Endothelial cell of hepatic sinusoid (primary cell): ENCODE measurements around the gene CPXM2.

Experiments used
- in situ Hi-C: cut with HindIII; loops from 2 replicates; pipeline ENCODE4 v1.10.0; 2017; ENCODE audit warnings: low sequenced_read_pairs

Gene CPXM2

DNA sequence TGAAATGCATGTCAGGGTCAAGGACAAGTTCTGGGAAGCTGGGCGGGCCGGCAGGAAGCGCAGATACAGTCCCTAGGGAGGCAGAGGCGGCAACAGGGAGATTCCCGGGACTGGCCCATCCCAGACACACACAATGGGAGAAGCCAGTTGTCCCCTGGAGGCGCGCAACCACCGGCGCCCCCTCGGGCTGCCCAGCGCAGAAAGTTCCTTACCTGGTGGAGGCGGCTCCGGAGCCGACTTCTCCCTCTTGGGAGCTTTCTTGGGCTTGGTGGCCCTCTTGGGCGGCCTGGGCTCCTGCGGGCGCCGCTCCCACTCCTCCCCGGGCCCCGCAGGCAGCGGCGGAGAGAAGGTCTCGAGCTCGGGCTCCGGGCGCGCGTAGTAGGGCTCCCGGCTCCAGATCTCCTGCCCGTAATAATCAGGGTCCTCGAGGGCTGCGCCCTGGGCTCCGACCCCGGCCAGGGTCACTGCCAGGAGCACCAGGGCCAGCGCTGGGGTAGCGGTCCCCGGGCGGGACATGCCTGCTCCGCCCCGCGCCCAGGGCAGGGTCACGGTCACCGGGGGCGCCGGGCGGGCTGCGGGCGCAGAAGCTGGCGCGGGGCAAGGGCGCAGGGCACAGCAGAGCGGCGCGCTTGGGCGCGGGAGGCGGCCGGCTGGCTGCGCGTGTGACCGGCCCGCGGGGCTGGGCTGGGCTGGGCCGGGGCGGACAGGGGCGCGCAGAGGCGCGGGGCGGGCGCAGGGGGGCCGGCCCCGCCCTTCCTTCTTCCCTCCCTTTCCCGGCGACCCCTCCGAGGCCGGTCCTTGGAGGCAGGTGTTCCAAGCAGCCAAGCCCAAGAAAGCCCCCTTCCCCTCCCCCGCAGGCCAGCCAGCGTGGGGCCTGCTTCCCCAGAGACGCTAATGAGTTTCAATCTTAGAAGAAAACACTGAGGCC lies at the start of gene CPXM2:
Gene CPXM2, minus strand, starts transcription at position 664 of the 928 bp plus-strand sequence. Its CDS starts 148 bp downstream, at position 516.
- in situ Hi-C loops: no loop called here

DNA sequence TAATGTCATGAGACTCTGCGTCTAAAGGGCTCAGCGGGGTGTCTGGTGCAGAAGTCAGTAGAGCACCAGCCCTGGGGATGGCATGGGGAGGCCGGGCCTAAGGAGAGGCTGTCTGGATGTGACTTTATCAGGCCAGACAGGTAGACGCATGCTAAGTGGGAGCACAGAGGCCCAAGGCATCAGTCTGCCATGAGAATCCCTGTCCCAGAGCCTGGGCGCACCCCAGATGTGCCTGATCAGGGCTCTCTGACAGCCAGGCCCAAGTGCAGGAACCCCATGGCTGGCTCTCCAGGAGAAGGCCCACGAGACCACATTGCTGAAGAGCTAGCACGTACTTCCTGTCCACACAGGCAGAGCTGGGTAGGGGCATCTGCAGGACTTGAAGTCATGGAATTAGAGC lies 48.0 kb upstream of the CPXM2 start:
- in situ Hi-C loops: no loop called here

DNA sequence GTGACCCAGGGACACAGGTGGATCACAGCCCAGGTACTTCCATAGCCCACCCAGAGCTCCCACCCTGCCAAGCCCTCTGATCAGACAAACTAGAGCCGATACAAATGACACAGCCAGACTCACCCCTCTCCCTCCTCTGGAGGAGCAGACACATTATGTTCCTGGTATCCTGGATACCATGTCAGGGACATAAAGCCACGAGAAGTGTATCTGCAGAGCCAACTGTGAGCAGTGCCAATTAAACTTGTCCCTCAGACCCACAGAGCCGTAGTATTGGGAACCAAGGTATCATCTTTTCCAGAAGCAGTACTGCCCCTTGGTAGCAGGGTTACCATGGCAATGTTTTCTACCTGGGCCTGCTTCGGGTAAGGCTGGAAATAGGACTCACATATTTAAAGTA lies 47.3 kb upstream of the CPXM2 start:
- in situ Hi-C loops: no loop called here

DNA sequence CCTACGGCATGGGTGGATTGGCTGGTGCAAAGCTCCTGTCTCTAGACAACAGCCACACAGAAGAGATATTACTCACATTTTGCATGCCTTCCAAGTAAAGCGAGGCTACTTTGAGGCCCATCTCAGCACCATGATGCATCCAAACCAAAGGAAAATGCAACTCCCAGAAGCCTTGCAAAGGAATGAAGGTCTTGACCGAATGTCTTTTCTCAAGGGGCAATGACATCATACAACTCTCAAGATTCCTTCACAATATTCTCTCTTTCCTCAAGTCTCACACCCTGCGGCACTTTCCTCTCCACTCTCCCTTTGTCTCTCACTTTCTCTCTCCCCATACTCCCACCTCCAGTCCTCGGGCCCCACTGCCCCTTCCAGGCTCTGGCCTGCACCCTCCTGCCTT lies 44.8 kb upstream of the CPXM2 start:
- in situ Hi-C loops: no loop called here

DNA sequence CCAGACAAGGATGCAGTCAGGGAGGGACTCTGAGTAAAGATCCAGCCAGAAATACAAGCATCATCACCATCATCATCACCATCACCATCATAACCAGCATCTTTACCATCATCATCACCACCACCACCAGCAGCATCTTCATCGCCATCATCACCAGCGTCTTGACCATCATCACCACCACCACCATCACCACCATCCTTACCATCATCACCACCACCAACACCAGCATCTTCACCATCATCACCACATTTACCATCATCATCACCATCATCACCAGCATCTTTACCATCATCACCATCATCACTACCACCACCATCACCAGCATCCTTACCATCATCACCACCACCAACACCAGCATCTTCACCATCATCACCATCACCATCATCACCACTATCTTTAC lies 44.1 kb upstream of the CPXM2 start:
- in situ Hi-C loops: no loop called here

DNA sequence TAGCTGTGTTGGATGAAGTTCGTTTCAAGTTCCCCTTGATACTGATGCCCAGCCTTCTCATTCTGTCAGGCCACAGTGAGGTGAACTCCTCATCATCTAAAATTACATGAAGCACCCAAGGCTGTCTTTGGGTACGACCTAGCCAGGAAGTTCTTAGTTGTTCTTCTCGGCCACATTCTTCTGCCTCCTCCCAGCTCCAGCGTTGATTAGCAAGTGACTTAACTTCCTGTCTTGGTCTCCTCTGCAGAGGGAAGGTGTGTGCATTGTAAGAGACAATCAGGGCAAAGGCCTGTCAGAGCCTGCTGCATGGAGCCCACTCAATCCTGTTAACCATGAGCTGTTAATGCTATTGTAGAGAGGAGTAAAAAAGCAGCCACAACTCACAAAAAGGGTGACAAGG lies 43.2 kb upstream of the CPXM2 start:
- in situ Hi-C loops: no loop called here

DNA sequence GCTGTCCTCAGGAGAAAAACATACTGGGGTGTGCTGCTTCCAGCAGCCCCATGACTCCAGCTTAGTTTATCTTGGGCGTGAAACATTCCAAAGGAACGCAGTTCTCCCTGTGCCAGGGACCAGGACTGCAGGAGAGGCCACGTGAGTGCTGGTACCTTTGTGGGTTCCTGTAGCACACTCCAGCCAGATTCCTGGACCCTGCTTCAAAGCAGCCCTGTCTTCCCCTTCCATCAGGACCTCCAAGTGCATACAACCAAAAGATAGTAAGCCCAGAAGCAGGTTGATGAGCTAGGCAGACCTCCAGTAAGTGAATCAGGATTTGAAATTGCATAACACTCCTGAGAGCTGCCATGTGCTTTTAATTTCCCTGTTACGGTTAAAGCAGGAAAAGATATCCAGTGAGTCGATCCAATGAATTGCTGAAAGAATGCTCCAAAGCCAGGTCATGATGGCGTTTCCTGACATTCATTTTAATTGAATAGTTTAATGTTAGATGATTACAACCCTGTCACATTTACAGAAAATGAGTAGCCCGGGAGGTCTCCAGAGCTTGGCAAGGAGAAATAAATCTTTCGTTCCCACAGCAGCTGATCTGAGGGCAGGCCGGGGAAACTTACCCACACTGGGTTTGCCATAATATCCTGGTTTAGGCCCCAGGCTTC lies 38.9 kb upstream of the CPXM2 start:
- in situ Hi-C loops: no loop called here

DNA sequence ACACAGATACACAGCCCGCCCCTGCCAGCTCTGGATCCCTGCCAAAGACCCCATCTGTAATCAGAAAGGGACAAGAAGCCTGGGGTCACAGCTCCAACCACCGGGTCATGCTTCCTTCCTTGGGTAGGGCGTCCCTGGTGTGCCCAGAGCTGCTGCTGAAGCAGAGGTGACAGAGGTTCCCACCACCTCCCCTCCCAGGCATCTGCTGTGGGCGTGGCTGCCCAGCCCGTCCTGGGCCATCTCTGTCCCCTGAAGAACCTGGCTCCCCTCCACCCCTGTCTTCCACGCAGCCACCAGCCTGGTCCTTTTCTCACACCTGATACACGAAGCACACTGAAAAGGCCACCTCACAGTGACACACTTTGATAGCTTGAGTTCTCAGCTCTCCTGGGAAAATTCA lies 38.2 kb upstream of the CPXM2 start:
- in situ Hi-C loops: no loop called here

DNA sequence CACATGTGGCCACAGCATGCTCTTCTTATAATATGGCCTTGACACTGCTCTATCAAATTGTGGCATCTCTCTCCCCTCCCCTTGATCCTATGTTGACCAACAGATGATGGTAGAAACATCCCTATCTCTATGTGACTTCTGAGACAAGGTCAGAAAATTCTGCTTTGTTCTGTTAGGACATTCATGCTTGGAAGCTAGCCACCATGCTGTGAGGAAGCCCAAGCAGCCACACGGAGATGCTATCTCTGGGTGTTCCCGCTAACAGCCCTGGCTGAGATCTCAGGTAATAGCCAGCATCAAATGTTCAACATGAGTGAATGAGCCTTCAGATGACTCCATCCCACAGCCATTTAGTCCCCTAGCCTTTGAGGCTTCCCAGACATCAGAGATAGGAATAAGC lies 36.8 kb upstream of the CPXM2 start:
- in situ Hi-C loops: no loop called here

DNA sequence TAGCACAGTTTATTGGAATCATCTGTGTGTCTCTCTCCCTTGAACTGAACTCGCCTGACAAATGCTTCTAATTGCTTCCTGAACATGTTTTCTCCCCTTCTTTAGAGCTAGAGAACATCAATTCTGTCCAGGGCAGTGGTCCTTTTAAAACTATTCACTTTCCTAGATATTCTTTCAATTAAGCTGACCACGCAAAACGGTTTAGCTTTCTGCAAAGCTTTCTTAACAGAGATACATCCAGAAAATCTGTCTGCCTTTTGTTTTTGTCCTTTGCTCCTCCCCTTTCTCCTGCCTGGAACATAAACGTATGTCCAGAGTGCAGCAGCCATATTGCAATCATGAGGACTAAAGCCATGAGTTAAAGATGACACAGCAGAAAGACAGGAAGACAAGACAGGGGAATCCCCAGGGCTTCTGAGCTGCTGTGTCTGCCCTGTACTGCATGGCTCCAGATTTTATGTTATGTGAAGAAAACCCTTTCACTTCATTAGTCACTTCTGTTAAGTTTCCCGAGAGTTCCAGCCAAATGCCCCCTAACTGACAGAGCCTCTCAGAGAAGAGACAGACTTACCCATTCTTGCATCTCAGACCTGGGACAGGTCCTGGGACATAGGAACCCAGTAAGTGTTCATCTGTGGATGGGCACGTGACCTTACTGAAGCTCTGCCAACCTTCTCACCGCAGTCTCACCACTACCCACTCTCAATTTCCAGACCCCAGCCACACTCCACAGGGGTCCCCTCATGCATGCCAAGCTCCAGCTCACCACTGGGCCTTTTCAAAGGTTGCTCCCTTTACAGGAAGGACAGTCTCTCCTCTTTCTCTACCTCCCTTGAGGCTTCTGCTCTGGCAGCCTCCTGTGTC lies 35.0 kb upstream of the CPXM2 start:
- in situ Hi-C loops: no loop called here

DNA sequence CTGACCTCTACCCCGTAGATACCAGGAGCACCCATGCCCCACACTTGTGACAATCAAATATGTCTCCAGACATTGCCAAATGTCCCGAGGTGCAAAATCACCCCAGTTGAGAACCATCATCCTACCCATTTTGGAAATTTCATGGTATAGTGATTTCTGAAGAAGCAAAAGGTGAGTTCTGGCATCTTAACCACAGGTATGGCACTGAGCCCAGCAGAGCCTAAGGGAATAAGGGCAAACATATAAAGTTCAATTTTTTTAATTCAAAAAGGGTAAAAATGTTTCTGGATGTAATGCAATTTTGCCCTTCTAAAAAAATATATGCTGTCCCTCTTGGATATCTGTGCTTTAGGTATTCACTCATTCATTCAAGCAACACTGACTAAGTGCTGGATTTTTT lies 30.5 kb upstream of the CPXM2 start:
- in situ Hi-C loops: no loop called here

DNA sequence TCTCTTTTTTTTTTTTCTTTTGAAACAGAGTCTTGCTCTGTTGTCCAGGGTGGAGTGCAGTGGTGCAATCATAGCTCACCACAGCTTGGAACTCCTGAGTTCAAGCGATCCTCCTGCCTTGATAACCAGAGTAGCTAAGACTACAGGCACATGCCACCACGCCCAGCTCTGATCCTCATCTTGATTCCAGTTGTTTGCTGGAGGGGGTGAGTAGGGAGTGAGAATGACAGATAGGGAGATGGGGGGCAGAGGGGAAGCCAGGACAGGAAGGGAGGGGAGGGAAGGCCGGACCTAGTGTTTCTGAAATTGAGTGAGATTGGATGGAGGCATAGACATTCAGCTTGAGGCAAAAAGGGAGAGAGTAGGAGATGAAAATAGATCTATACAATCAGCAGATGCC lies 25.2 kb upstream of the CPXM2 start:
- in situ Hi-C loops: no loop called here

DNA sequence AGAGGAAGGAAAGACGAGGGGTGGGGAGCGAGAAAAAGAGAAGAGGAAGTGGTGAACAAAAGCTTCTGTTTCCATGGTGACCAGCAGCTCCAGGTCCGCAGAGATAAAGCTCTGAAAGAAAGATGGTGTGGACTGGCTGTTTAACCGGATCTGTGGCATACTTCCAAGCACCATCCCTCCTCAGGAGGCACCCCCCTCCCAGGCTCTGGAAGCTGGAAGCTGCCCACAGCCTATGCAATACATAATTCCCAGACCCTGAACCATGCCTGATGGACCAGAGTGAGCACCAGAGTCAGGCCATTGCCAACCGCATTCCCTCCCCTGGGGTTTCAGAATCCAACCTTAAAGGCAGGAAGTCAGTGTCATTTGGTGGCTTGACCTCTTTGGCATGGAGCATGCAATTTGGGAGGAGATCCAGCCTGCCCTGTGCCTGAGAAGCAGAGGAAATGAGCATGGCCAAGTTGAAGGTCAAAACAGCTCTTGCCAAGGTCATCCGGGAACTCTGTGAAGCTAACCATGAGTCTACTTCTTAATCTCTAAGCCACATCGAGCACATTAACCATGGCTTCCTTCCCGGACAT lies 22.2 kb upstream of the CPXM2 start:
- in situ Hi-C loops: no loop called here

DNA sequence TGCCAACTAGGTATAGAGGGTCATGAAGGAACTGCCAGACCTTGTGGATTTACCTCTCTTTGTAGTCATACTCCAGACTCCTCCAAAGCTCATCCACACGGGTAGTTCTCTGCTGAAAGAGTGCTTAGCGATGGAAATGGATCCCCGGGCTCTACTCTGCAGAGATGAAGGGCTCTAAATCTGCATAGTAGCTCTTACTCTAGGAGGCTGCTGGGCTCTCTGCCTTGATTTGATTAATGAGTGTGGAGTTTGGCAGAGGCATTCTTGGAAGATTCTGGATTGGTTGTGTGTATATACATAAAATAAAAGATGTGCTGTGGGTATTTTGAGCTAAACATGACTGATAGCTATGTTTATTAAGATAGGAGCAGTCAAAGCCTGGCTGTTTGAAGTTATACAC lies 21.3 kb upstream of the CPXM2 start:
- in situ Hi-C loops: no loop called here

DNA sequence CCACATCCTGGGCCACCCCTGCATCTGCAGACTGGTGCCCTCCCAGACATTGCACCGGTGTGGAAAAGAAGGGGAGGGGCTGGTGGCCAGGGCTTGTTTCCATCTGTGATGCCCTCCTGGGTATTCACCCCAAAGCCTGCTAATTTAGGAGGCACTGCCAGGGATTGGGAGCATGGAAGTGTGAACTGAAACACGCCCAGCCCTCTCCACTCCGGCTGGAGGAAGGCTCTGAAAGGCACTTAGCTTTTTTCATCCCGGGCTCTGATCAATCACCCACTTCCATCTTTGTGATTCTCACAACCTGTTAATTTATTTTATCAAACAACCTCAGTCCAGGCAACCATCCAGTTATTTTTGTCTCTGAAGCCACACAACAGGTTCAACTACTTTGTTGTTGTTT lies 20.9 kb upstream of the CPXM2 start:
- in situ Hi-C loops: no loop called here

DNA sequence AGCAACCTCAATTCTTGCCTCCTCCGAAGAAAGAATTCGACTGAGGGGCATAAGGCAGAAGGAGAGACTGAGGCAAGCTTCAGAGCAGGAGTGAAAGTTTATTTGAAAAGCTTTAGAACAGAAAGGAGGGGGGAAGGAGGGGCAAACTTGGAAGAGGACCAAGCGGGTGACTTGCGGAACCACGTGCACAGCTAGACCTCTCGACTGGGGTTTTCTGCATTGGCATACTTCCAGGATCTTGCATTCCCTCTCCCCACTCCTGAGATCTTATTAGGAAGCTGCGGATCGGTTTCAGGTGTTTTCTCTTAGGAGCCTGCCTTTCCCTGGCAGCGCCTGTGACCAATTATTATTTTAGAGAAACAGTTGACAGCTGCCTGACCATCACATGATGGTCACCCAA lies 20.3 kb upstream of the CPXM2 start:
- in situ Hi-C loops: no loop called here

DNA sequence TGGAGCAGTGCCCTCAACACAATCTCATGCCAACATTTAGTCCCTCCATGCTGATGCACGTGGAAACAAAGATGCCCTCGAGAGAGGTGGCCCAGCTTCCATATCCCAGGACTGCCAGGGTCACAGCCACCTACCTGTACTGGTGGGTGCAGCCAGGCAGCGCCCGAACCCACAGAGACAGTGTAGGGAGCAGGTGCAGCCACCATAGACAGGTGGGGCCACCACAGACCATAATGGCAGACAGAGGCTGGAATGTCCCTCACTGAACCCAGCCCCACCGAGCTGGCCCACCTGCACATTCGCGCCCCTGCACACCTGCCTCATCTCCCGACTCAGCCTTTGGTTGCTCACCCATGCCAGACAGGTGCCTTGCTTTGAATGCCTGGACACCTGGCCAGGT lies 18.3 kb upstream of the CPXM2 start:
- in situ Hi-C loops: no loop called here

DNA sequence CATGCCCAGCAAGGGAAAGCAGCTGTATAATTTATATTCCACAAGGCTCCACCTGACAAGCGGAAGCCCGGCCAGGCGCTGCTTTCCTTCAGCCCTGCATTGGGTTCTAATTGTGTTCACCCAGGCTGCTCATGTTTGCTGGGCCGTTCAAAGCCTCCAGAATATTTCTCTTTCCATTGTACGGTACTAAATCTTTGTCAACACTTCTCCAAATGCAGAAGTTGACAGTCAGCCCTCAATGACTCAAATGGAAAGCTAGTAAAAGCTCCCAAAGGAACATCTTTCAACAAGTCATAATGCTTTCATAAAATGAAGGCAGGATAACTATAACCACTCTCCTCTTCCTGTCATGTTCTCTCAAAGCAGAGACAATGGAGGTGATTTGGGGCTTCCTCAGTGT lies 17.8 kb upstream of the CPXM2 start:
- in situ Hi-C loops: no loop called here

DNA sequence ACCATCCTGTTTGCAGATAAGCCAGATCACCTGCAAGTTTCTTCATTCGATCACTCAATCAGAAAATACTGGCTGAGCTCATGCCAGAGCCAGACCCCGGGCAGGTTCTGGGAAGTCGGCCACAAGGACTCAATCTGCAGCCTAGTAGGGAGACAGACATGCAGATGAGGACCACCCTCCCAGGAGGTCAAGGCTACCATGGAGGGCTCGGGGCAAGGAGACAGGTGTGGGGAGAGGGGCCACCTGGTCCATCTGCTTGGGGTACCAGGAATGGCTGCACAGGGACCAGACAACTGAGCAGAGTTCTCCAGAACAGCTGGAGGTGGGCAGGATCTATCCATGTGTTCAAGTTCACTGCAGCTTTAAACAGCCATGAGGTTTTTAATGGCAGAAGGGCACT lies 16.8 kb upstream of the CPXM2 start:
- in situ Hi-C loops: no loop called here

DNA sequence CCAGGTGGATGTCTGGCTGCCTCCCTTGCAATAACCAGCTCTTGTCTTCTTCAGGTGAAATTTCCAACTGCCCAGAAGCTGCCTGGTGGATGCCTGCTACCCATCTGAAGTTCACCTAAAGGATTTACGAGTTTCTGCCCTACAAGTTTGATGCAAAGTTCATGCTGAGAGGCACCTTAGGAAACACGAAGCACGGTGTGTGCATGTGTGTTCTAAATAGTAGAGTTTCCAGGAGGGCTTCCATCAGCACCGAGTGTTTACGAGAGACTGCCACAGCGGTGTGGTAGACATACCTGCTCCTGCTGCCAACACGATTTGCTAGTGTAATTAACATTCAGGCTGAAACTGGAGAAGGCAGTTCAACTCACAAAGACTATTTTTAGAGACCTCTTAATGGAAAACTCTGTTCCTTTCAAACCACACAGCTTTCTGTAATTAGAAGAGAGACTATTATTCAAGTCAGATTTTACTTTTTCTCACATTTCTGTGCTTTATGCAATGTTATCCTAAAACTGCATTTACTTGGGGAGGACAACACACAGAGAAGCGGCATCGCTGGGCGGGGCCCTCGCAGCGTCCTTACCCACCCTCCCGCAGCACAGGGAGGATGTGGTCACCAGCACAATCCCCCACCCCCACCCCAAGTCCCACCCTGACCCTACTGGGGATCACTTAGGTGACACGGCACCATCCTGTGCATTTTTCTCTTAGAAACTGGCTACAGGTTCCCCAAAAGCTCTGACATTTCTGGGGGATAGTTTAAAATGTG lies 15.5 kb upstream of the CPXM2 start:
- in situ Hi-C loops: no loop called here
